ENCODE data around the gene TWF2.
A peak's percentile ranks its signal among the peaks of the same experiment; 100 is the strongest.

Gene TWF2

GRCh38 chr3:52240886-52241370 is 2.0 kb upstream of the TWF2 start:
- H3K27ac ChIP-seq (ENCODE audit: poor library complexity, severe bottlenecking) = peak overlapping the region; percentile 90
- H3K4me3 ChIP-seq (ENCODE audit: severe bottlenecking) = no peak overlapping the region
- no peak for TF ChIP-seq CTCF (IDR thresholded peaks at IDR 0.05; ENCODE audit: poor library complexity, severe bottlenecking)

GRCh38 chr3:52240059-52240885 is 1.3 kb upstream of the TWF2 start:
- Histone ChIP-seq H3K27ac (ENCODE audit: poor library complexity, severe bottlenecking) (peak overlapping the region; percentile 90), H3K9me3 (ENCODE audit: severe bottlenecking) (no peaks in the 10 kb centered on the region), H3K4me1 (ENCODE audit: insufficient read depth, poor library complexity, severe bottlenecking) (peaks cover 37% of the 10 kb centered on the region), H3K27me3 (ENCODE audit: insufficient read depth, poor library complexity, severe bottlenecking) (no peaks in the 10 kb centered on the region), H3K4me3 (ENCODE audit: severe bottlenecking) (no peak overlapping the region), H3K36me3 (ENCODE audit: low read depth) (0 out of 2 replicates have a peak, but pooled peaks cover 2% of the 10 kb centered on the region)
- peak; percentile 67 for DNase-seq (ENCODE audit: low spot score)
- TF ChIP-seq CTCF (IDR thresholded peaks at IDR 0.05; ENCODE audit: poor library complexity, severe bottlenecking) = no peak
- ATAC-seq (ENCODE audit: low read depth) = peak; percentile 19; the same call in 1 of the 3 replicates

More at GRCh38 chr3:52240886-52241370, 2.0 kb upstream of the TWF2 start:
- DNase-seq (ENCODE audit: low spot score) (no peak), ATAC-seq (ENCODE audit: low read depth) (no peak)
- Histone ChIP-seq H3K27me3 (ENCODE audit: insufficient read depth, poor library complexity, severe bottlenecking) (no peaks in the 10 kb centered on the region), H3K4me1 (ENCODE audit: insufficient read depth, poor library complexity, severe bottlenecking) (peaks cover 37% of the 10 kb centered on the region), H3K36me3 (ENCODE audit: low read depth) (no peaks in the 10 kb centered on the region), H3K9me3 (ENCODE audit: severe bottlenecking) (no peaks in the 10 kb centered on the region)

GRCh38 chr3:52238193-52238760 is 681 bp downstream of the TWF2 start:
- Histone ChIP-seq H3K27ac (ENCODE audit: poor library complexity, severe bottlenecking) (peak overlapping the region; percentile 90), H3K36me3 (ENCODE audit: low read depth) (peaks cover 14% of the 10 kb centered on the region), H3K4me3 (ENCODE audit: severe bottlenecking) (peak overlapping the region; percentile 58), H3K9me3 (ENCODE audit: severe bottlenecking) (no peaks in the 10 kb centered on the region), H3K27me3 (ENCODE audit: insufficient read depth, poor library complexity, severe bottlenecking) (no peaks in the 10 kb centered on the region), H3K4me1 (ENCODE audit: insufficient read depth, poor library complexity, severe bottlenecking) (peaks cover 25% of the 10 kb centered on the region)
- TF ChIP-seq CTCF (IDR thresholded peaks at IDR 0.05; ENCODE audit: poor library complexity, severe bottlenecking) = no peak
- ATAC-seq (ENCODE audit: low read depth) (no peak; the same call in 2 of the 3 replicates), DNase-seq (ENCODE audit: low spot score) (no peak)

GRCh38 chr3:52237657-52238172 is 1.2 kb downstream of the TWF2 start:
- Histone ChIP-seq H3K27ac (ENCODE audit: poor library complexity, severe bottlenecking) (peak overlapping the region; percentile 90), H3K9me3 (ENCODE audit: severe bottlenecking) (no peaks in the 10 kb centered on the region), H3K27me3 (ENCODE audit: insufficient read depth, poor library complexity, severe bottlenecking) (no peaks in the 10 kb centered on the region), H3K4me3 (ENCODE audit: severe bottlenecking) (peak overlapping the region; percentile 58), H3K4me1 (ENCODE audit: insufficient read depth, poor library complexity, severe bottlenecking) (peaks cover 25% of the 10 kb centered on the region), H3K36me3 (ENCODE audit: low read depth) (peaks cover 20% of the 10 kb centered on the region)
- ATAC-seq (ENCODE audit: low read depth) = peak; percentile 86
- peak; percentile 6 for TF ChIP-seq CTCF (IDR thresholded peaks at IDR 0.05; ENCODE audit: poor library complexity, severe bottlenecking)
- peak; percentile 89 for DNase-seq (ENCODE audit: low spot score)
